ENCODE data around the gene RALY.
A peak's percentile ranks its signal among the peaks of the same experiment; 100 is the strongest.

RALY gene

DNA sequence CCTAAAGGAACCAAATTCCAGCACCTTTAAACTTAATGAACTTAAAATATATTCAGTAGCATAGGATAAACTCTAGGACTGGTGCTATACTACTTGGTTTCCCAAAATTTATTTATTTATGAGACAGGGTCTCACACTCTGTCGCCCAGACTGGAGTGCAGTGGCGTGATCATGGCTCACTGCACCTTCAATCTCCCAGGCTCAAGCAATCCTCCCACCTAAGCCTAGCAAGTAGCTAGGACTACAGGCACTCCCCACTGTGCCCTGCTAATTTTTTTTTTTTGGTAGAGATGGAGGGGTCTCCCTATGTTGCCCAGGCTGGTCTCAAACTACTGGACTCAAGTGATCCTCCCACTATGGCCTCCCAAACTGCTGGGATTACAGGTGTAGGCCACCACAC, 96.9 kb downstream of the RALY start:
- no peaks in the 10 kb centered on the region for H3K27me3 Mint-ChIP-seq
- no peak overlapping the region for H3K27ac Mint-ChIP-seq
- H3K4me3 Mint-ChIP-seq, result no peak overlapping the region
- peaks cover 88% of the 10 kb centered on the region for H3K36me3 Mint-ChIP-seq (ENCODE audit: low read depth)
- no peaks in the 10 kb centered on the region for H3K4me1 Mint-ChIP-seq (ENCODE audit: low read depth)
- intact Hi-C loops (cut with micrococcal nuclease), result no loop called here
- H3K9me3 Mint-ChIP-seq, result no peaks in the 10 kb centered on the region

DNA sequence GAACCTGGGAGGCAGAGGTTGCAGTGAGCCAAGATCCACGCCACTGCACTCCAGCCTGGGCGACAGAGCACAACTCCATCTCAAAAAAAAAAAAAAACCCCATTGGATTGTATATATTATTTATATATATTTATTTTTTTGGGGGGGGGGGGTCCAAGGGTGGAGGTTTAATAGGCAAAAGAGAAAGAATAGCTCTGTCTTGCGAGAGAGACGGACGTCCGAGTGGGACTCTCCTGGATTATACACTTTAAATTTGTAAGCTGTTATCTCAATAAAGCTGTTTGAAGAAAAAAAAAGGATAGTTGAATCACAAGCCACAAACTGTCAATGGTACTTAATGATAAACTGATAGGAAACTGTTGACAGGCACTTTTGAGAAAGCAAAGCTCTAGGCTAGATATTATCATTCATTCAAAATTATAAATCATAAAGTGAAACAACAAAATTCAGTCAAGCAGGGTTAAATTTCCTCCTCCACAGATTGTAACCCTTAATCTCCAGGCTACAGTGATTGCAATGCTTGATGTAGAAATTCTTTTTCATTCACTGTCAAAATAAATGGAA, 98.0 kb downstream of the RALY start:
- Mint-ChIP-seq H3K4me3 (no peak overlapping the region), H3K4me1 (ENCODE audit: low read depth) (no peaks in the 10 kb centered on the region), H3K36me3 (ENCODE audit: low read depth) (peaks cover 90% of the 10 kb centered on the region), H3K9me3 (no peaks in the 10 kb centered on the region), H3K27ac (no peak overlapping the region), H3K27me3 (no peaks in the 10 kb centered on the region)
- intact Hi-C loops (cut with micrococcal nuclease), result no loop called here

DNA sequence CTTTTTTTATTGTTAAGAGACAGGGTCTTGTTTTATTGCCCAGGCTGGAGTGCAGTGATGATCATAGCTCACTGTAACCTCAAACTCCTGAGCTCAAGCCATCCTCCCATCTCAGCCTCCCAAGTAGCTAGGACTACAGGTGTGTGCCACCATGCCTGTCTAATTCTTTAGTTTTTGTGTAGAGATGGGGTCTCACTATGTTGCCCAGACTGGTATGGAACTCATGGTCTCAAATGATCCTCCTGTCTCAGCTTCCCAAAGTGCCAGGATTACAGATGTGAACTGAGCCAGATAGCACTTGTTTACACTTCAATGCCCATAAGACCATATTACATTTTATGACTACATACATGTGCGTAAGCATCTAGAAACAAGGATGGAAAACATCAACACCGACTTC, 100.2 kb downstream of the RALY start:
- H3K27ac Mint-ChIP-seq, result no peak overlapping the region
- no peak overlapping the region for H3K4me3 Mint-ChIP-seq

DNA sequence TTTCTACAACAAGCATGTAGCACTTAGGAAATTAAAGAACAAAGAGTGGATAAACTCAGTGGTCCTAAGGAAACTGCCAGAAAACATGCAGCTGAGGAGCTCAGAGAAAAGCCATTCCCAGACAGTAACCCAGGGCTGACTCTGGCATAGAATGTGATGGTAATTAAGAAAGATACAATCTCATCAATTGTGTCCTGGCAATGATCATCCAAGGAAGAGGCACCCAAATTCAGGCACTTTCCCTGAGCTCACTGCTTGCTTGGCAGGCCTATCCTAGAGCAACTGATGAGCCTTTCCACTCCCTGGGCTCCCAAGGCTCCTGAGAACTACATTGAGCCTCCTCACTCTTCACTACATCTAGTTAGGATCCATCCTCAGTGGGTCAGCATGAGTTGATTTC, 102.1 kb downstream of the RALY start:
- H3K27me3 Mint-ChIP-seq, result no peaks in the 10 kb centered on the region
- intact Hi-C loops (cut with micrococcal nuclease), result no loop called here
- no peaks in the 10 kb centered on the region for H3K9me3 Mint-ChIP-seq
- H3K4me1 Mint-ChIP-seq (ENCODE audit: low read depth), result no peaks in the 10 kb centered on the region
- H3K36me3 Mint-ChIP-seq (ENCODE audit: low read depth), result peaks cover 90% of the 10 kb centered on the region
- H3K4me3 Mint-ChIP-seq, result no peak overlapping the region
- H3K27ac Mint-ChIP-seq, result no peak overlapping the region

More for the DNA sequence above, 100.2 kb downstream of the RALY start:
- Mint-ChIP-seq H3K36me3 (ENCODE audit: low read depth) (peaks cover 90% of the 10 kb centered on the region), H3K27me3 (no peaks in the 10 kb centered on the region), H3K4me1 (ENCODE audit: low read depth) (no peaks in the 10 kb centered on the region), H3K9me3 (no peaks in the 10 kb centered on the region)
- intact Hi-C loops (cut with micrococcal nuclease), result no loop called here

DNA sequence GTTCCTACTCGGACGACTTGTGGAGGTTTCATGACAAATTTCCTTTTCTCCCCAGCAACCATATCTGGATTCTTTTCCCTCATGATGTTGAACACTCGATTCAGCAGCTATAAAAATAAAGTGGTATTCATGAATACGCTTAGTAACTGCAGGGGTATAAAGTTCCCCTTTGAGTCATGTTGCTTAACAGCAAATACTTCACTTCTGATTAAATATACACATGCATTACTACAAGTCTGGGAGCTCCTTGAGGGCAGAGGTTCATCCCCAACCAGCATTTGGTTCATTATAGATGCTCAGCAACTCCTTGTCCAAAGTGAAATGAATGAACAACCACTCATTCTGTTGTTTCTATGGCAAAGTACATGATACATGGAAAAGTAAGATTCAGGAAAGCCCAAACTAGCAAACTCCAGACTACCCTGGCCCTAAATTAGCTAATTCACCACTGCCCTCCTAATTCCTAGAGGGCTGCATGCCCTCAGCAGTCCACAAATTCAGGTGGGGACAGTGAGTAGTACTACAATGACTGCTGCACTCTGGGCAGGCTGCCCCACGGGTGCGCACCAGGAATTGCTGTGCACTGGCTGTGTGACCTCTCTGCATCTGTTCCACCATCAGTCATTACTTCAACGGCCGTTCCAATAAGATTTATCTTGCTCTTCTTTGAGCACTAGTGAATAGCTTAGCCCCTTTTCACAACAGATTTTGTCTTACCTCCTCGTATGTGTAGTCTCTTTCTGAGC, 103.2 kb downstream of the RALY start:
- no peaks in the 10 kb centered on the region for H3K9me3 Mint-ChIP-seq
- no peaks in the 10 kb centered on the region for H3K27me3 Mint-ChIP-seq
- H3K4me1 Mint-ChIP-seq (ENCODE audit: low read depth), result no peaks in the 10 kb centered on the region
- H3K36me3 Mint-ChIP-seq (ENCODE audit: low read depth), result peaks cover 92% of the 10 kb centered on the region
- intact Hi-C loops (cut with micrococcal nuclease), result no loop called here
- H3K4me3 Mint-ChIP-seq, result no peak overlapping the region
- H3K27ac Mint-ChIP-seq, result no peak overlapping the region

DNA sequence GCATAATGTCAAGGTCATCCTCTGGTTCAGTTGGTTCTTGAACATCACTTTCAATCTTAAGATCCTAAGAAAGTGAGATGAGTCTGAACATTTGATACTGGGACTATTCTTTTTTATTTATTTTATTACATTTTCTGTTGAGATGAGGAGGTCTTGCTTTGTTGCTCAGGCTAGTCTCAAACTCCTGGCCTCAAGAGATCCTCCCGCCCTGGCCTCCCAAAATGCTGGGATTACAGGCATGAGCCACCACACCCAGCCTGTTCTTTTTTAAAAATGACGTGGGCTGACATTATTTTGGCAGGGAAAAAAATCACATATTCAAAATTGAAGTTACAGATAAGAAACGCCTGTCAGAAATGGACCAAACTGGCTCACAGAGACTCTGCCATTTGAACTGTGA, 104.9 kb downstream of the RALY start:
- H3K4me1 Mint-ChIP-seq (ENCODE audit: low read depth), result peaks cover under 1% of the 10 kb centered on the region
- no peaks in the 10 kb centered on the region for H3K9me3 Mint-ChIP-seq
- H3K27me3 Mint-ChIP-seq, result no peaks in the 10 kb centered on the region
- intact Hi-C loops (cut with micrococcal nuclease), result no loop called here
- H3K4me3 Mint-ChIP-seq, result no peak overlapping the region
- H3K27ac Mint-ChIP-seq, result no peak overlapping the region
- H3K36me3 Mint-ChIP-seq (ENCODE audit: low read depth), result peaks cover 92% of the 10 kb centered on the region

DNA sequence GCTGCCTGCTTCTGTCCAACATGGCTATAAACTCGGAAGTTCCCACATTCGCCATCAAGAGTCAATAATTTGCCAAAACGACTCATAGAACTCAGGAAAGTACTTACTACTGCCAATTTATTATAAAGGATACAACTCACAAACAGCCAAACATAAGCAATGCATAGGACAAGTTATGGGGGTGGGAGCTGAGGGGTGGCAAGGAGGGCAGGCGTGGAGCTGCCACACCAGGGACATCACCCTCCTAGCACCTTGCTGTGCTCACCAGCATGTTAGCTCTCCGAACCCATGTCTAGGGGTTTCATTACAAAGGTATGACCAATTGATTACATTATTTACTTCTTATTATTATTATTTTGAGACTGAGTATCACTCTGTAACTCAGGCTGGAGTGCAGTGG, 106.0 kb downstream of the RALY start:
- H3K27me3 Mint-ChIP-seq, result no peaks in the 10 kb centered on the region
- peaks cover 11% of the 10 kb centered on the region for H3K4me1 Mint-ChIP-seq (ENCODE audit: low read depth)
- H3K4me3 Mint-ChIP-seq, result no peak overlapping the region
- intact Hi-C loops (cut with micrococcal nuclease), result no loop called here
- H3K36me3 Mint-ChIP-seq (ENCODE audit: low read depth), result peaks cover 95% of the 10 kb centered on the region
- H3K9me3 Mint-ChIP-seq, result no peaks in the 10 kb centered on the region
- H3K27ac Mint-ChIP-seq, result no peak overlapping the region

DNA sequence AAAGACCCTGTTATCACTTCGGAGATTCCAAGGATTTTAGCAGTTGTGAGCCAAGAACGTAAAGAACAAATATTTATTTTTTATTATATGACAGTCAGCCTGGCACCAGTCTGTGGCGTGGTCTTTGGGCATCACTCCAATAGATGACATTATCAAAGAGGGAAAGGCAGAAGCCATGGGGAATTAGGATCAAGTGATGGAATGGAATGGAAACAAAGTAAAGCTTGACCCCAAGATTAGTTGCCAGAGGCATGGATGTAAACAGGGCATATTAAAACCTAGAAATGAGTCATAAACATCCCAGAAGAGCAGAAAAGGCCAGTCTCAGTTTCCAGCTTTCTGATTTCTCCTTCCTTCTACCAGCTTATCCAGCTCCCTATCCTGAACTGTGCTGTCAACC, 106.9 kb downstream of the RALY start:
- H3K4me3 Mint-ChIP-seq, result no peak overlapping the region
- no peaks in the 10 kb centered on the region for H3K9me3 Mint-ChIP-seq
- H3K36me3 Mint-ChIP-seq (ENCODE audit: low read depth), result peaks cover 100% of the 10 kb centered on the region
- no peak overlapping the region for H3K27ac Mint-ChIP-seq
- intact Hi-C loops (cut with micrococcal nuclease), result no loop called here
- no peaks in the 10 kb centered on the region for H3K27me3 Mint-ChIP-seq
- peaks cover 20% of the 10 kb centered on the region for H3K4me1 Mint-ChIP-seq (ENCODE audit: low read depth)

DNA sequence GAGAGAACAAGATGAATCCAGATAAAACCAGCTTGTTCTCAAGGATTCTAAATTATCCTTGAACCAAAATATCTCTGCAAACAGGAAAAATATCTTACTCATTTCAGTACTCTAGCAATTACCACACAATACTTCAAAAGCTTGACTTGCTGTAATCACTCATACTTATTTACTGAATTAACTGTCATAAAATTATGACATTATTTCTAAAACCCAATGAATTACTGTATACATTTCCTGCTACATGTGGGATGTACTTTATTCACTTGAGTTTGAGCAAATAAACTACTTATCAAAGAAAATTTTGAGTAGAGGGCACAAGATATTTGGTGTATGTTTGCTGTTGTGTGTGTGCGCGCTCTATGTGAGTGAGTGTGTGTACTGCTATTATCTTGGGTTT, 108.6 kb downstream of the RALY start:
- Mint-ChIP-seq H3K27me3 (no peaks in the 10 kb centered on the region), H3K36me3 (ENCODE audit: low read depth) (peaks cover 96% of the 10 kb centered on the region), H3K9me3 (no peaks in the 10 kb centered on the region), H3K4me3 (no peak overlapping the region), H3K4me1 (ENCODE audit: low read depth) (peaks cover 34% of the 10 kb centered on the region), H3K27ac (no peak overlapping the region)
- intact Hi-C loops (cut with micrococcal nuclease), result no loop called here

DNA sequence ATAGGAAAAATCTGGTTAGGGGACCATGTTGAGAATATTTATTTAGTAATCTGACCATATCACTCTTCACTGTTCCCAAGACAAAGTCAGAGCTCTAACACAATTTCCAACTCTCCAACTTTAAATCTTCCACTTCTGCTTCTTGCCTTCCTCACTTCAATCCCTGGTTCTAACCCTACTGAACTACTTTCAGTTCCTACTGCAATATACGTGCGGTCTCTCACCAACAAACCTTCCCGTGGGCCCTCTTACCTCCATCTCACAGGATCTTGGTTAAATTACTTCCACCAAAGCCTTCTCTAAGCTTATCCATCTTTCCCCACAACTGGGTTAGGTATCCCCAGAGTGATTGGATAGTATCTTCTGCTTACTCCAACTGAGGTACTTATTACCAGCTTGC, 110.3 kb downstream of the RALY start:
- no peak overlapping the region for H3K4me3 Mint-ChIP-seq
- H3K36me3 Mint-ChIP-seq (ENCODE audit: low read depth), result peaks cover 87% of the 10 kb centered on the region
- H3K27ac Mint-ChIP-seq, result no peak overlapping the region
- no peaks in the 10 kb centered on the region for H3K9me3 Mint-ChIP-seq
- intact Hi-C loops (cut with micrococcal nuclease), result no loop called here
- no peaks in the 10 kb centered on the region for H3K27me3 Mint-ChIP-seq
- H3K4me1 Mint-ChIP-seq (ENCODE audit: low read depth), result peaks cover 50% of the 10 kb centered on the region

DNA sequence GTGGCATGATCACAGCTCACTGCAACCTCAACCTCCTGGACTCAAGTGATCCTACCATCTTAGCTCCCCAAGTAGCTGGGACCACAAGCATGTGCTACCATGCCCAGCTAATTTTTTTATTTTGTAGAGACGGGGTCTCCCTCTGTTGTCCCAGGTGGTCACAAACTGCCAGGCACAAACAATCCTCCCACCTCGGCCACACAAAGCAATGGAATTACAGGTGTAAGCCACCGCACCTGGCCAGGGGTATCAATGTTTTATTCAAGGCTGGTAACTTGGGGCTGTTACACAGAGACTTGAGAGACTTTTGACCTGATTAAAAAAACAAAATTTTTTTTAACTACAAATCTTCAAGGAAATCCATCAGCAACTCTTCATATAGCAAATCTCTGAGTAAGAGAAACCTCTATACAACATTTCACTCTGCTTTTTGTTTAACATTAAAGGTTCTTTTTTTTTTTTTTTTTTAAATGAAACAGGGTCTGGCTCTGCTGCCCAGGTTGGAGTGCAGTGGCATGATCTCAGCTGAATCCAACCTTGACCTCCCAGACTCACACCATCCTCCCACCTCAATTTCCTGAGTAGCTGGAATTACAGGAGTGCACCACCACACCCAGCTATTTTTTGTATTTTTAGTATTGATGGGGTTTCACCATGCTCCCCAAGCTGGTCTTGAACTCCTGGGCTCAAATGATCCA, 112.4 kb downstream of the RALY start:
- no peak overlapping the region for H3K27ac Mint-ChIP-seq
- no peak overlapping the region for H3K4me3 Mint-ChIP-seq
- H3K27me3 Mint-ChIP-seq, result no peaks in the 10 kb centered on the region
- peaks cover 62% of the 10 kb centered on the region for H3K4me1 Mint-ChIP-seq (ENCODE audit: low read depth)
- H3K9me3 Mint-ChIP-seq, result no peaks in the 10 kb centered on the region
- intact Hi-C loops (cut with micrococcal nuclease), result no loop called here
- H3K36me3 Mint-ChIP-seq (ENCODE audit: low read depth), result peaks cover 75% of the 10 kb centered on the region

DNA sequence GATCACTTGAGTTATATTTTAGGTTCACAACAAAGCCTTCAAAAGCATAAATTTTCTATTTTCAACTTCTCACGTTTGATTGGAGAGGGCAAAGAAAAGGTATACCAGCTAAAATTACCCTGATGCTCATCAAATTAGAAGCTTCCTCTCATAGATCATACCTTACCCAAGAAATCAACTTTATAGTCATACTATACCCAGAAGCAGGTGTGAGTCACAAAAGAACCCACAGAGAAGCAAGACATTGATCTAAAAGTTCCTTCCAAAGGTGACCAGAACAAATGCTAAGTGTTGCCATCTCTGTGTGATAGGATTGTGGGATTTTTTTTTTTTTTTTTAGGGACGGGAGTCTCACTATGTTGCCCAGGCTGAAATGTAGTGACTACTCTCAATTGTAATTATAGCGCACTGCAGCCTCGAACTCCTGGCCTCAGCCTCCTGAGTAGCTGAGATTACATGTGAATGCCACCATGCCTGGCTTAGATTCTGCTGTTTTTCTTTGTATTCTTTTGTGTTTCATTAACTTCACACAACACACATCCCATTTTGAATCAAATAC, 115.0 kb downstream of the RALY start:
- Mint-ChIP-seq H3K9me3 (no peaks in the 10 kb centered on the region), H3K4me1 (ENCODE audit: low read depth) (peaks cover 68% of the 10 kb centered on the region), H3K36me3 (ENCODE audit: low read depth) (peaks cover 62% of the 10 kb centered on the region), H3K27ac (no peak overlapping the region), H3K27me3 (no peaks in the 10 kb centered on the region), H3K4me3 (no peak overlapping the region)
- intact Hi-C loops (cut with micrococcal nuclease), result no loop called here

DNA sequence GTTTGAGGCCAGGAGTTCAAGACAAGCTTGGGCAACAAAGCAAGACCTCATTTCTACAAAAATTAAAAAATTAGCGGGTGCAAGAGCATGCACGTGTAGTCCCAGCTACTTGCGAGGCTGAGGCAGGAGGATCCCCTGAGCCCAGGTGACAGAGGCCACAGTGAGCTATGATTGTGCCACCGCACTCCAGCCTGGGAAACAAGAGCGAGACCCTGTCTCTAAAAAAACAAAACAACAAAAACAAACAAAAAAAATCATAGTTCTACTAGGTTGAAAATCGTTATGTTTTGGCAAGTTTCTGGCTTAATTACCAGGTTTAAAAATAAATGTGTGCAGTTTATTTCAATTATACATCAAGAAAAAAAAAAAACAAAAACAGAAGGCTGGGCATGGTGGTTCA, 115.7 kb downstream of the RALY start:
- H3K9me3 Mint-ChIP-seq, result no peaks in the 10 kb centered on the region
- peaks cover 54% of the 10 kb centered on the region for H3K36me3 Mint-ChIP-seq (ENCODE audit: low read depth)
- no peak overlapping the region for H3K27ac Mint-ChIP-seq
- no peak overlapping the region for H3K4me3 Mint-ChIP-seq
- peaks cover 61% of the 10 kb centered on the region for H3K4me1 Mint-ChIP-seq (ENCODE audit: low read depth)
- intact Hi-C loops (cut with micrococcal nuclease), result no loop called here
- no peaks in the 10 kb centered on the region for H3K27me3 Mint-ChIP-seq

DNA sequence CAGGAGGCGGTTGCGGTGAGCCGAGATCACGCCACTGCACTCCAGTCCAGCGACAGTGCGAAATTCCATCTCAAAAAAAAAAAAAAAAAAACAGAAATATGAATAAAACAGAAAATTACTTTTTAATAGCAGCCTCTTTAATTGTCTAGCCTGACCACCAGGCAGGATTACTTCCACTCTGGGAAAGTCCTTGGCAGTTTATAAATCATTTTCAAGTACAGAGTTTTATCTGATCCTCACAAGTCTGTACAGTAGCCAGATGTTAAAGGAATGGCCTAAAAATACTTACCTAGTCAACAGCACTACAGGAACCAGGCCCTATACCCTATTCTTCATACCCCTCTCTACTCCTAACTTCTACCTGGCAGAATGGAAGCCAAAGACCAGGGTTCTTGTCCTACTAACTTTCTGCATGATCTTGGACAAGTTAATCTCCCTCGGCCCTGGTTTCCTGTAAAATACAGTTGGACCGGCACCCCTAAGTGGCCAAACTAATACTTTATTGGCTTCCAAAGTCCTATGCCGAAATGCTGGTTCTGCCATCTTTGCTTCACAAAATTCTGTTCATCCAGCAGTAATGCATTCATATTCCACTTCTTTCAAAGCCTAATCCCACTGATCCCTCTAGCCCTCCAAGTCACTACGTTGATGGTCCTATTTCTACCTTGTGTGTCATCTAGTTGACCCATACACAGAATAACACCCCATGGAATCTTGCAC, 116.5 kb downstream of the RALY start:
- H3K27ac Mint-ChIP-seq, result peak overlapping the region; percentile 91
- H3K36me3 Mint-ChIP-seq (ENCODE audit: low read depth), result peaks cover 47% of the 10 kb centered on the region
- H3K9me3 Mint-ChIP-seq, result no peaks in the 10 kb centered on the region
- intact Hi-C loops (cut with micrococcal nuclease), result loop anchor here (5.0 kb wide), 1 partner anchor 118 kb away; the partner anchor contains the start of gene RALY
- no peaks in the 10 kb centered on the region for H3K27me3 Mint-ChIP-seq
- peaks cover 53% of the 10 kb centered on the region for H3K4me1 Mint-ChIP-seq (ENCODE audit: low read depth)
- peak overlapping the region; percentile 96 for H3K4me3 Mint-ChIP-seq

Measured in dendritic cell treated with granulocyte-macrophage colony-stimulating factor and Interleukin-4, amounts not matched to agents 40 ng/mL and 50 ng/mL, for 4 days (primary cell).